Endodermal cell (in vitro differentiated cells): ENCODE measurements around the gene SAMD10. TPM values are rescaled to one million over a fixed set of nuclear protein-coding genes. Genes with fewer than 3 reads are reported as not detected.

Experiments used
- DNase-seq: peaks from one replicate; pipeline ENCODE4 v3.0.0-alpha.2; 2017
- H3K27ac ChIP-seq: 2 replicates; pipeline ENCODE4 v1.5.1; 2013; ENCODE audit warnings: mild to moderate bottlenecking, low read depth, low read length, moderate library complexity
- H3K27me3 ChIP-seq: 2 replicates; pipeline ENCODE4 v1.6.1; 2013; ENCODE audit warnings: mild to moderate bottlenecking, low read length, moderate library complexity; ENCODE audit not compliant: insufficient read depth, control insufficient read depth, poor library complexity, severe bottlenecking
- H3K36me3 ChIP-seq: 2 replicates; pipeline ENCODE4 v1.7.0; 2013; ENCODE audit warnings: mild to moderate bottlenecking, low read length, moderate library complexity; ENCODE audit not compliant: control insufficient read depth, insufficient read depth
- H3K4me1 ChIP-seq: one replicate; pipeline ENCODE4 v1.7.0; 2013; ENCODE audit warnings: low read length; ENCODE audit not compliant: control insufficient read depth, insufficient read depth
- H3K4me3 ChIP-seq: 2 replicates; pipeline ENCODE4 v1.5.1; 2013; ENCODE audit warnings: mild to moderate bottlenecking, low read length, moderate library complexity
- H3K9ac ChIP-seq: 2 replicates; pipeline ENCODE4 v1.6.1; 2013; ENCODE audit warnings: mild to moderate bottlenecking, low read length, moderate library complexity; ENCODE audit not compliant: poor library complexity, severe bottlenecking; ENCODE audit errors: extremely low read depth
- H3K9me3 ChIP-seq: 2 replicates; pipeline ENCODE4 v1.6.1; 2013; ENCODE audit warnings: mild to moderate bottlenecking, low read length, moderate library complexity; ENCODE audit not compliant: control insufficient read depth
- H3K27ac Mint-ChIP-seq: 2 replicates; pipeline ENCODE4 v1.8.0; 2020; ENCODE audit warnings: mixed read lengths
- H3K27me3 Mint-ChIP-seq: 2 replicates; pipeline ENCODE4 v1.8.0; 2021; ENCODE audit warnings: mild to moderate bottlenecking, mixed read lengths; ENCODE audit not compliant: insufficient read depth
- H3K36me3 Mint-ChIP-seq: 2 replicates; pipeline ENCODE4 v1.8.0; 2020; ENCODE audit warnings: low read depth, mixed read lengths
- H3K4me1 Mint-ChIP-seq: 2 replicates; pipeline ENCODE4 v1.8.0; 2020; ENCODE audit warnings: mixed read lengths
- H3K4me3 Mint-ChIP-seq: 2 replicates; pipeline ENCODE4 v1.8.0; 2020; ENCODE audit warnings: mild to moderate bottlenecking, moderate library complexity, mixed read lengths
- H3K9me3 Mint-ChIP-seq: 2 replicates; pipeline ENCODE4 v1.8.0; 2020; ENCODE audit warnings: mild to moderate bottlenecking, mixed read lengths
- WGBS, 2 experiments: methylation state at CpG; one replicate each; pipeline versions ENCODE4 v1.1.5 to v1.1.7; 2013; ENCODE audit warnings: missing lambda C conversion rate in 2 of 2, mixed read lengths in 1 of 2; ENCODE audit not compliant: insufficient coverage in 1 of 2, insufficient read length in 1 of 2; 5-methylcytosine and 5-hydroxymethylcytosine counted together
- total RNA-seq, 2 donors: library from RNA; stranded (reverse); fragmentation: NEBNext Ultra II Directional in 1 of 2; extraction: Animal tissue kit (Norgen Biotek cat#: 25700) in 1 of 2; gene quantifications; 2 replicates in 1 of 2; 3 replicates in 1 of 2; pipeline ENCODE4 v1.2.1, GENCODE V29; 2021
- TF ChIP-seq, protein P1 (sequence below): fragments of 200-600 bp; sonication (generic); conservative IDR thresholded peaks from 2 replicates; pipeline ENCODE4 v1.5.0; 2021; ENCODE audit warnings: antibody characterized with exemption, mild to moderate bottlenecking

The SAMD10 gene
- total RNA-seq, 2 donors from 2014 or later = 5.6 to 6.0 TPM

DNA sequence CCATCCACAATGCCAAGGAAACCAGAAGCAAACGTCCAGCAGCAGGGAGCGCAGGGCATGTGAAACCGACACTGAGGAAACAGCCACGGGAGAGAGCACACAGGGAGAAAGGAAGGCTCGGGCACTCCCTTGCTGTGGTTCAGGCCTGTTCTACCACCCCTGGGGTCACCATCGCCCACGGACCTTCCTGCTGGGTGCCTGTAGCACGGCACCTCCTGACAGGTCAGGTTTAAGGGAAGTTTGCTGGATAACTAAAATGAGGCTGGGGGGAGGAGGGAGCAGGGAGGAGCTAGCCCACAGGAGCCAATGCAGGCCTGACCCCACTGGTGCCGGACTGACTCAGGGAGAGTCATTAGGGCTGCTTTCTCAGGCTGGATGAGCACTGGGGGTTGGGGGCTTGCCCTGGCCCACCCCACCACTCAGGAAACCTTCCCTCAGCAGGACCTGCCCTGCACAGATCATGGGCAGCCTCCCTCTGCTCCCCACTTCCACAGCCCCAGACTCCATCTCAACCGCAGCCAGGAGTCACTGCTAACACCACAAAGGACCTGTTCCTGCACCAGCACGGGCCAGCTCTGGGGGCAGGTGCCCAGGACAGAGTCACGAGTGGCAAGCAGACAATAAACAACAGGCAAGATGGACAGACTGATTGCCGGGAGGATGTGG is 25.5 kb downstream of the SAMD10 start:
- Histone ChIP-seq H3K4me3 (no peak overlapping the region), H3K27ac (no peak overlapping the region), H3K4me1 (peaks cover 14% of the 10 kb centered on the region), H3K9me3 (no peaks in the 10 kb centered on the region), H3K36me3 (peaks cover 6% of the 10 kb centered on the region), H3K9ac (no peak overlapping the region), H3K27me3 (no peaks in the 10 kb centered on the region)
- TF ChIP-seq, protein P1, sequence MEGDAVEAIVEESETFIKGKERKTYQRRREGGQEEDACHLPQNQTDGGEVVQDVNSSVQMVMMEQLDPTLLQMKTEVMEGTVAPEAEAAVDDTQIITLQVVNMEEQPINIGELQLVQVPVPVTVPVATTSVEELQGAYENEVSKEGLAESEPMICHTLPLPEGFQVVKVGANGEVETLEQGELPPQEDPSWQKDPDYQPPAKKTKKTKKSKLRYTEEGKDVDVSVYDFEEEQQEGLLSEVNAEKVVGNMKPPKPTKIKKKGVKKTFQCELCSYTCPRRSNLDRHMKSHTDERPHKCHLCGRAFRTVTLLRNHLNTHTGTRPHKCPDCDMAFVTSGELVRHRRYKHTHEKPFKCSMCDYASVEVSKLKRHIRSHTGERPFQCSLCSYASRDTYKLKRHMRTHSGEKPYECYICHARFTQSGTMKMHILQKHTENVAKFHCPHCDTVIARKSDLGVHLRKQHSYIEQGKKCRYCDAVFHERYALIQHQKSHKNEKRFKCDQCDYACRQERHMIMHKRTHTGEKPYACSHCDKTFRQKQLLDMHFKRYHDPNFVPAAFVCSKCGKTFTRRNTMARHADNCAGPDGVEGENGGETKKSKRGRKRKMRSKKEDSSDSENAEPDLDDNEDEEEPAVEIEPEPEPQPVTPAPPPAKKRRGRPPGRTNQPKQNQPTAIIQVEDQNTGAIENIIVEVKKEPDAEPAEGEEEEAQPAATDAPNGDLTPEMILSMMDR = no peak
- Mint-ChIP-seq H3K36me3 (peaks cover 4% of the 10 kb centered on the region), H3K4me3 (peak overlapping the region; percentile 71), H3K27me3 (no peaks in the 10 kb centered on the region), H3K9me3 (no peaks in the 10 kb centered on the region), H3K27ac (peak overlapping the region; percentile 31), H3K4me1 (peaks cover 31% of the 10 kb centered on the region)
- DNase-seq = no peak
- 90 to 92% methylated on average over 7 to 13 of the region's 13 CpGs for WGBS, 2 experiments

DNA sequence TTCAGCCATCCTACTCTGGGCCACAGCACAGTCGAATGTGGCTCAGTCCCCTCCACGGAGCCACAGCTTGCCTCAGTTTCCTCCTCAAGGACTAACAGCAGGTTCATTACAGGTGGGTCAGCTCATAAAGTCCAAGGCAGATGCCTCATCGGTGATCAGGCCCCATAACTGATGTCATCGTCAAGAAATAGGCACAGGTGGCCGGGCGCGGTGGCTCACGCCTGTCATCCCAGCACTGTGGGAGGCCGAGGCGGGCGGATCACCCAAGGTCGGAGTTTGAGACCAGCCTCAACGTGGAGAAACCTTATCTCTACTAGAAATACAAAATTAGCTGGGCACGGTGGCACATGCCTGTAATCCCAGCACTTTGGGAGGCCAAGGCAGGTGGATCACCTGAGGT is 26.7 kb downstream of the SAMD10 start:
- H3K9me3 ChIP-seq = no peaks in the 10 kb centered on the region
- TF ChIP-seq, protein P1 = no peak
- H3K4me3 Mint-ChIP-seq = no peak overlapping the region

DNA sequence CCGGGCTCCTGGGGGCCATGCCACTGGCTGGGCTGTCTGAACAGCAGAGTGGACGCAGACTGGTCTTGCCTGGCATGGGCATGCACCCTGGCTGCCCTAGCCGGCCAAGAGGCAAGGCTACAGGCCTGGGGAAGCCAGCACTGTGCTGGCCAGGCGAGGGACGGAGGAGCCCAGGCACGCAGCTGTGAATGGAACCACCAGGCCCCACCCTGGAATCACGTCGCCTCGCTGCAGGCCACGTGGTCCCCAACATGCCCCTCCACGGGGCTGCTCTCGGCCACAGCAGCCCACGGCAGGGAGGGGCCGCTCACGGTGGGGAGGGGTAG is 27.3 kb downstream of the SAMD10 start:
- H3K4me3 Mint-ChIP-seq = no peak overlapping the region

More for the DNA sequence above, 26.7 kb downstream of the SAMD10 start:
- Histone ChIP-seq H3K4me3 (no peak overlapping the region), H3K36me3 (no peaks in the 10 kb centered on the region), H3K9ac (no peak overlapping the region), H3K27ac (no peak overlapping the region), H3K4me1 (peaks cover 7% of the 10 kb centered on the region), H3K27me3 (no peaks in the 10 kb centered on the region)
- peaks cover 6% of the 10 kb centered on the region for H3K36me3 Mint-ChIP-seq
- peaks cover 3% of the 10 kb centered on the region for H3K9me3 Mint-ChIP-seq
- H3K27me3 Mint-ChIP-seq = no peaks in the 10 kb centered on the region
- 95 to 96% methylated on average over 13 to 14 of the region's 14 CpGs for WGBS, 2 experiments
- no peak for DNase-seq
- peaks cover 25% of the 10 kb centered on the region for H3K4me1 Mint-ChIP-seq
- no peak overlapping the region for H3K27ac Mint-ChIP-seq

More for the DNA sequence above, 27.3 kb downstream of the SAMD10 start:
- 83 to 94% methylated on average over 8 to 15 of the region's 15 CpGs for WGBS, 2 experiments
- H3K27ac ChIP-seq = no peak overlapping the region
- no peak for DNase-seq
- peaks cover 3% of the 10 kb centered on the region for H3K9me3 Mint-ChIP-seq
- TF ChIP-seq, protein P1 = no peak
- peaks cover 6% of the 10 kb centered on the region for H3K36me3 Mint-ChIP-seq
- no peaks in the 10 kb centered on the region for H3K36me3 ChIP-seq
- no peak overlapping the region for H3K27ac Mint-ChIP-seq
- H3K27me3 Mint-ChIP-seq = no peaks in the 10 kb centered on the region
- no peak overlapping the region for H3K4me3 ChIP-seq
- H3K4me1 ChIP-seq = peaks cover 7% of the 10 kb centered on the region
- H3K9ac ChIP-seq = no peak overlapping the region
- H3K4me1 Mint-ChIP-seq = peaks cover 24% of the 10 kb centered on the region
- no peaks in the 10 kb centered on the region for H3K27me3 ChIP-seq
- H3K9me3 ChIP-seq = no peaks in the 10 kb centered on the region
